HG03575 (cell line): ENCODE measurements around the gene LANCL2.
A peak's percentile ranks its signal among the peaks of the same experiment; 100 is the strongest.

Experiments used
- ATAC-seq: cut with Tn5 transposase; IDR thresholded peaks from one replicate; pipeline ENCODE4 v1.9.1; 2021; ENCODE audit not compliant: unreplicated experiment, insufficient number of reproducible peaks, low FRiP score; ENCODE audit errors: extremely low read depth

Gene LANCL2, protein sequence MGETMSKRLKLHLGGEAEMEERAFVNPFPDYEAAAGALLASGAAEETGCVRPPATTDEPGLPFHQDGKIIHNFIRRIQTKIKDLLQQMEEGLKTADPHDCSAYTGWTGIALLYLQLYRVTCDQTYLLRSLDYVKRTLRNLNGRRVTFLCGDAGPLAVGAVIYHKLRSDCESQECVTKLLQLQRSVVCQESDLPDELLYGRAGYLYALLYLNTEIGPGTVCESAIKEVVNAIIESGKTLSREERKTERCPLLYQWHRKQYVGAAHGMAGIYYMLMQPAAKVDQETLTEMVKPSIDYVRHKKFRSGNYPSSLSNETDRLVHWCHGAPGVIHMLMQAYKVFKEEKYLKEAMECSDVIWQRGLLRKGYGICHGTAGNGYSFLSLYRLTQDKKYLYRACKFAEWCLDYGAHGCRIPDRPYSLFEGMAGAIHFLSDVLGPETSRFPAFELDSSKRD

GRCh38 chr7:55365205-55365674 lies at the start of gene LANCL2:
LANCL2 (plus strand) TSS chr7:55365337; CDS start chr7:55366026, 689 bp downstream.
- peak; percentile 23 for ATAC-seq

DNA sequence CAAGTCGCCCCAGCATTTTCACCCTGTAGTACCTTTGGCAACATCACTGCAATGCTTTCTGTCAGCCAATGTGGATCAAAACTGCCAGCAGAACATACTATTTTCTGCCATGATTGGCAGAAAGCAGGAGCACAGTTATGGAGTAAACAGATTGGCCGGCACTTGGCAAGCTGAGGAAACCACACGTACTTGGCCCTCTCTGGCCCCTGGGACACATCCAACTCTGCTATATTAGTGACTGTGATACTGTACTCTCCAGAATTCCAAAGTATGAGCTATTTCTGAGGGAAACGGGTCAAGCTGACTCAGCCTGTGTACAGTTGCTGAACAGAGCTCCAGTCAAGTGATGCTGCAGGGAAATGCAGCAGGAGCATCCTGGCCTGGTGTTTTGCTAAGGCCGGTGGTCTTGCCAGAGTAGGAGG lies 39.8 kb upstream of the LANCL2 start:
- ATAC-seq = no peak

DNA sequence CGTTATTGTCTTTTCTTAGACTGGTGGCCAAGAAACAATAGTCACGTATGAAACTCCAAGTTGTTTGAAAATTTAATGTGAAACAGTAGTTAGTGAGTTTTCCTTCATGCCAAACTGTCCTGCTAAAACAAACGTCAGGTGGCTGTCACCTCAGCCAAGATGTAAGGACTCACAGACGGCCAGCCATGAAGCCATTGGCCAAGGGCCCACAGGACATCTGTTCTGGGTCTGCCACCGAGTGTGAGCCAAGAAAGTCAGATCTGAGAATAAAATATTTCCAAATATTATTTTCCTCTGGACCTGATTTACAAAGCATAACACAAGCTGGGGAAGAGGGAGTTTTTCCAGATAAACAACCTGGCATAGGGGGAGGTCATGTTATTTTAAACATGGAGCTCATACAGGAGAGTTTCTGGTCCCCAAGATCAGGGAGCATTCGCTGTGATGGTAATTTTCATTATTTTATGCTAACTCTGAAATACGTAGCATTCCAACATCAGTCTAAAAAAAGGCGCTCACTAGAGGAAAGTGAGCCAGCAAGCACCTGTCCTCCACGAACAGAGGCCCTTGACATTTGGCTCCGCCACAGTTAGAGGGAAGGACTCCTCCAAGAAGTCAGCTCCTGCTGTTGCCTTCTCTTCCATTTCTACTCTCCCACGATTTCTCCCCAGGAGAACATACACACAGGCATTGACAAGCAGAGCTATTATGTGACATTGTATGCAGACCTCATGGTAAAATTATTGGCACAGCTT lies 38.9 kb upstream of the LANCL2 start:
- ATAC-seq = no peak

- ATAC-seq = no peak
Measured at GRCh38 chr7:55326945-55327626, 38.1 kb upstream of the LANCL2 start.

GRCh38 chr7:55335151-55335550 lies 30.0 kb upstream of the LANCL2 start:
- ATAC-seq = no peak

GRCh38 chr7:55335786-55336185 lies 29.4 kb upstream of the LANCL2 start:
- no peak for ATAC-seq

DNA sequence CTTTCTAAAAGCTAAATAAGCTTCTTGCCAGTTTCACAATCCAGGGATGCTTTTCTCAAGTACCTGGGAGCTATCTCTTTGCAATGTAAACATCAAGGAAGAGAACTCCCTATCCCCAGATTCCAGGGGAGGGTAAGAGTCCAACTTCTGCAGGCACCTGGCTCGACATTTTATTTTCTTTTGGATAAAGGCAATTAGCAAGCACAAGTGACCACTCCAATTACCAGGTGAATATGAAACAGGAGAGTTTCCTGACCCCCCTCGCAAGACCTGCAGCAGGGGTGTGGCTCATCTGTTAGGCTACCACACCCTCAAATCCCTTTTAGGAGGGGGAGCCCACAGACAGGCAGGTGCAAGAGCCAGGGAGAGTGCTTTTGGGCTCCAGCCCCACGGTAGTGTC lies 28.6 kb upstream of the LANCL2 start:
- ATAC-seq = no peak

DNA sequence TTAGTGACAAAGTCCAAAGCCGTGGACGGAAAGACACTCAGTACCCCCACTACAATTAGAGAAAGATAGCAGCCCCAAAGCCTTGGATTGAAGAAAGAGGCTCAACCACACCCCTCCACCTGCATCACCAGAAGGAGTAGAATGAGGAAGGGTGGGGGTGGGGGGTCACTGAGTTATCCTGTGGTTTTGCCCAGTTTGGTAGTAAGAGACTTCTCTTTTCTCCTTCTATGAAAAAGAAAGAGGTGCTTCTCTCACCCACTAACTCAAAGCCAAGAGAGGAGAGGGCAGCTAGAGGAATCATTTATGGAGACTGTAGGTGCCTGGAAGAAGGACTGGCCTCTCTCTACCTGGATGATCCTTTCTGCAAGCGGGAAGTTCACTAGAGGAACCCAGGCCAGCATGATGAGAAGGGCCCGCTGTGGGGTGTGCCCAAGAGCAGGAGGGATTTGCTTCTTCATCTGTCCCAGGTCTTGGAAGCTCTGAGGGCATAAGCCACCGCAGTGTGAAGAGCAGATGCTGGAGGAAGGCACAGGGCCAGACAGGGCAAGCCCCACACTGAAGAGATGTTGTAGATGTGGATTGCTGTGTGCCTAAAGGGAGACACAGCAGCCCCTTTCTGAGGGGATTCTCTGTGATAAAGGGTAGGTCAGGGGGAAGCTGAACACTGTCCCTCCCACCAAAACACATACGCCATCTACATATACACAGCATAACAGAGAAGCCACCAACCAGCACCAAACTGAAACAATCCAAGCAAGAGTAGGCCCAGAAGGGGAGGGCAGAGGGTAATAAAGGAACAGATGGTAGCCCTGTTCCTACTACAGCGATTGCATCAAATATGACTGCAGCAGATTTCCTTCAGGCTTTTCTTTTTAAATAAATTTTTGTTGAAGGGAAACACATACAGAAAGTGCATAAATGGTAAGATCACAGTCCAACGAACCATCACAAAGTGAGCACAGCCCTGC lies 25.8 kb upstream of the LANCL2 start:
- ATAC-seq = no peak

- no peak for ATAC-seq
Measured at GRCh38 chr7:55342216-55342871, 22.8 kb upstream of the LANCL2 start.

GRCh38 chr7:55343002-55343781 lies 21.9 kb upstream of the LANCL2 start:
- ATAC-seq = no peak

GRCh38 chr7:55343860-55344606 lies 21.1 kb upstream of the LANCL2 start:
- no peak for ATAC-seq

DNA sequence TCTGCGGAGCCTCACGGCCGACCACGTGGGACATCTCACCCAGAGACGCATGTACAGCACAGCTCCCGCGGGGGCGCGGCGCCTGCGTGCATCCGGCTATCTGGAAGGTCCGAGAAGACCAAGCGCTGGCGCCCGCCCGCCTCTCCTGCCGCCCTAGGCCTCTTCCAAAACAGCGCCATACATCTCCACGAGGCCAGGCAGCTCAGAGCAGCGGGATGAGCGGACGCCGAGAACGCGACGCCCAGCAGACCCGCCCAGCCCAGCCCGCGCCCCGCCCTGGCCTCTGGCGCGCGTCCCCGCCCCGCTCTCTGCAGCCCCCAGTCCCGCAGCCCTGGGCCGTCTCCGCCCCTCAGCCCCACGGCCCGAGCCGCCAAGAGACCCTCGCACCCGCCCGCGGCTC lies 20.3 kb upstream of the LANCL2 start:
- ATAC-seq = no peak

GRCh38 chr7:55345292-55345691 lies 19.8 kb upstream of the LANCL2 start:
- no peak for ATAC-seq

DNA sequence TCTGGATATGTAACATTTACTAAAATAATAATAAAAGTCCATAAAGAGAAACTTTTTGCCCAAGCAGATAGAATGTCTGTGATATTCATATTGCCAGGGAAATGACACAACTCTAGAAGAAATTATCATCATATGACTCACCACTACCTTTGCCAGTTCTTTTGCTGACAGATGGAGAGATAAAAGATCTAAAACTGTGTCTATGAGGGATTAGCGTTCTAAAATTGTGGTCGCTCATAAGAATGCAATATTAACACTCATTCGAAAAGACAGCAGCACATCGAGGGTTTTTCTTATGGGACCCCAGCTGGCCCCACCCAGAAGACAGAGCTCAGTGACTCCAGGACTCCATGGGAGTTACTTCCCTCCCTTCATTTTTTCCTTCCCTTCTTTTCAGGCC lies 16.6 kb upstream of the LANCL2 start:
- ATAC-seq = no peak

DNA sequence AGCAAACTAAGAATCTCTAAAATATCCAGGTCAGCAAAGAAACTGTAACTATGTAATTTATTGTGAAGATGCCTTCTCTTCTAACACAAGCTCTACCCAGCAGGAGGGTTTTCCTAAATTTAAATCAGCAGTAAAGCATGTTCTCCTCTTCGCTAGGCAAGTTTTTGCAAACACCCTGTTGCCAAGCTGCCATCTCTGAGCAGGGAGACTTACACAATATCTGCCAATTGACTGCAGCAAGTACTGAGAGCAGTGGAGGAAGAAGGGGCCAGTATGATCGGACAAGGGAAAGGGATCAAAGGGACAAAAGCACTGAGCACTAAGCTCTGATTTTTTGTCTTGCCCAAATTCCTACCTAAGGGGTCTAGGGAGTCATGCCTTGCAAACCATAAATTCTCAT lies 16.0 kb upstream of the LANCL2 start:
- no peak for ATAC-seq

DNA sequence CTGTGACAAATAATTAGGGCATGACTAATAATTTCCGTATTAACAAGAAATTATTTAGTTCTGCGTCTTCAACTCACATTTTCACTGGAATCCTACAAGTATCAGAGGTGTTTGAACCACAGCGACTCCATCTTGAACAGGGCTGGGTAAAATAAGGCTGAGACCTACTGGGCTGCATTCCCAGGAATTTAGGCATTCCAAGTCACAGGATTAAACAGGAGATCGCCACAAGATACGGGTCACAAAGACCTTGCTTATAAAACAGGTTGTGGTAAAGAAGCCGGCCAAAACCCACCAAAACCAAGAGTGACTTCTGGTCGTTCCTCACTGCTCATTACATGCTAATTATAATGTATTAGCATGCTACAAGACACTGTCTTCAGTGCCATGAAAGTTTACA lies 14.9 kb upstream of the LANCL2 start:
- no peak for ATAC-seq

- ATAC-seq = no peak
Measured at GRCh38 chr7:55351263-55351662, 13.9 kb upstream of the LANCL2 start.
